Brain microvascular endothelial cell (primary cell): ENCODE results near the gene COPZ1.

Experiments
- DNase-seq: peaks from one replicate; pipeline ENCODE4 v3.0.0-alpha.2; 2020
- H3K27ac ChIP-seq: fragments of 250-450 bp; sonication (Bioruptor Pico); 2 replicates; pipeline ENCODE4 v1.5.1; 2020; ENCODE audit warnings: mild to moderate bottlenecking, moderate library complexity
- H3K27me3 ChIP-seq: fragments of 250-450 bp; sonication (Bioruptor Pico); replicated peaks from 2 replicates; pipeline ENCODE4 v1.5.1; 2020; ENCODE audit warnings: mild to moderate bottlenecking
- H3K36me3 ChIP-seq: fragments of 250-450 bp; sonication (Bioruptor Pico); replicated peaks from 2 replicates; pipeline ENCODE4 v1.5.1; 2020; ENCODE audit warnings: mild to moderate bottlenecking
- H3K4me3 ChIP-seq: 2 replicates; pipeline ENCODE4 v1.5.1; 2011; ENCODE audit warnings: low read depth, mild to moderate bottlenecking, control low read depth, low read length, moderate library complexity
- CTCF ChIP-seq: IDR thresholded peaks from 2 replicates; pipeline ENCODE4 v1.5.1; 2011; ENCODE audit warnings: low read depth, mild to moderate bottlenecking, moderate library complexity, low read length, control low read depth, inconsistent platforms; ENCODE audit errors: missing control alignments
- in situ Hi-C: cut with HindIII; loops from 2 replicates; pipeline ENCODE4 v1.10.0; 2017; ENCODE audit warnings: low sequenced_read_pairs, low pct_ligation_motif_present

The COPZ1 gene

GRCh38 chr12:54294152-54294952 lies 30.6 kb upstream of the COPZ1 start:
- in situ Hi-C loops: loop anchor here (5.0 kb wide), 1 partner anchor 68 kb away; the partner anchor contains the start of gene GPR84
- H3K27ac ChIP-seq: no peak overlapping the region

GRCh38 chr12:54294953-54295566 lies 29.9 kb upstream of the COPZ1 start:
- no peak for DNase-seq

More at GRCh38 chr12:54294152-54294952, 30.6 kb upstream of the COPZ1 start:
- TF ChIP-seq CTCF: peak; percentile 88
- H3K4me3 ChIP-seq: no peak overlapping the region
- no peak for DNase-seq
- H3K27me3 ChIP-seq: peaks cover 9% of the 10 kb centered on the region
- no peaks in the 10 kb centered on the region for H3K36me3 ChIP-seq

GRCh38 chr12:54296393-54297099 lies 28.4 kb upstream of the COPZ1 start:
- no peak for TF ChIP-seq CTCF
- H3K27ac ChIP-seq: no peak overlapping the region

More at GRCh38 chr12:54294953-54295566, 29.9 kb upstream of the COPZ1 start:
- TF ChIP-seq CTCF: no peak
- Histone ChIP-seq H3K27me3 (peaks cover 13% of the 10 kb centered on the region), H3K36me3 (no peaks in the 10 kb centered on the region), H3K27ac (no peak overlapping the region), H3K4me3 (no peak overlapping the region)
- in situ Hi-C loops: loop anchor here (5.0 kb wide), 1 partner anchor 67 kb away; the partner anchor contains the start of gene GPR84

GRCh38 chr12:54298904-54299303 lies 26.0 kb upstream of the COPZ1 start:
- TF ChIP-seq CTCF: peak; percentile 3
- Histone ChIP-seq H3K27me3 (peaks cover 24% of the 10 kb centered on the region), H3K36me3 (no peaks in the 10 kb centered on the region), H3K27ac (no peak overlapping the region), H3K4me3 (no peak overlapping the region)
- in situ Hi-C loops: no loop called here
- no peak for DNase-seq

More at GRCh38 chr12:54296393-54297099, 28.4 kb upstream of the COPZ1 start:
- no peak overlapping the region for H3K4me3 ChIP-seq
- in situ Hi-C loops: no loop called here
- DNase-seq: no peak
- H3K27me3 ChIP-seq: peaks cover 19% of the 10 kb centered on the region
- no peaks in the 10 kb centered on the region for H3K36me3 ChIP-seq

- no peak overlapping the region for H3K4me3 ChIP-seq
- in situ Hi-C loops: no loop called here
- no peak for TF ChIP-seq CTCF
These were observed 25.3 kb upstream of the COPZ1 start for GRCh38 chr12:54299515-54300224.

More at GRCh38 chr12:54299515-54300224, 25.3 kb upstream of the COPZ1 start:
- Histone ChIP-seq H3K27ac (no peak overlapping the region), H3K27me3 (peaks cover 27% of the 10 kb centered on the region), H3K36me3 (no peaks in the 10 kb centered on the region)
- no peak for DNase-seq
